CD1c-positive myeloid dendritic cell (primary cell): ENCODE data around the gene RGL2.

ENCODE experiments used
- DNase-seq: peaks from one replicate; pipeline ENCODE4 v3.0.0-alpha.2; 2016; ENCODE audit errors: extremely low spot score

RGL2 gene

DNA sequence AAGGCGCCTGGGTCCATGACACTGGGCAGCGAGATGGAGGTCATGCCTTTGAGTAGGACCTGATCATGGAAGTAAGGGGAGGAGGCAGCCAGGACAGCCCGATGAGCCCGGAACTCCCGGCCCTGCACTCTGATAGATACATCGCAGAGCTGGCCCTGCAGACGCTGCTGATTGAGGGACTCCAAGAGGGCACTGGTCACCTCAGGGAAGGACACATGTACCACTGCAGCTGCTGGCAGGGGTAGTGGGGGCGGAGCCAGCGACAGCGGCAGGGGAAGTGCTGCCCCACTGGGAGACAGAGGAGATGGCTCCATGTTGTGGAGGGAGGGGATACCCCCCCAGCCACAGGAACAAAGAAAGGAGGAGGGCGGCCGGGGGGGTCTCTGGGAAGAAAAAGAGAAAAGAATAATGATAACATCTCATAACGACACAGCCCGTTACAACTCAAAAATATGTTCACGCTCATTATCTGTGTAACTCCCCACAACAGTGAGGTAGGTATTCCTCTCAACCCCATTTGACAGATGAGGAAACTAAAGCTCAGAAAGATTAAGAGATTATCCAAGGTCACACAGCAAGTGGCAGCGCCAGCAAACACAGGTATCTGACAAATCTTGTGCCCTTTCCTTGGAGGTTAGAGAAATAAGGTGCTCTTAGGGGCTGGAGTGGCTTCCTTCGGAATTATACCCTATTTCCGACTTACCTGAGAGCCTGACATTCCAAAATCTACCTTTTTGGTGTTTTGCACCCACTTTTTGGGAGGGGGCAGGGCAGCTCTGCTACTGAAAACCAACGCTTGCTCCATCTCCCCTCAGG is 18.1 kb upstream of the RGL2 start:
- DNase-seq = no peak

DNA sequence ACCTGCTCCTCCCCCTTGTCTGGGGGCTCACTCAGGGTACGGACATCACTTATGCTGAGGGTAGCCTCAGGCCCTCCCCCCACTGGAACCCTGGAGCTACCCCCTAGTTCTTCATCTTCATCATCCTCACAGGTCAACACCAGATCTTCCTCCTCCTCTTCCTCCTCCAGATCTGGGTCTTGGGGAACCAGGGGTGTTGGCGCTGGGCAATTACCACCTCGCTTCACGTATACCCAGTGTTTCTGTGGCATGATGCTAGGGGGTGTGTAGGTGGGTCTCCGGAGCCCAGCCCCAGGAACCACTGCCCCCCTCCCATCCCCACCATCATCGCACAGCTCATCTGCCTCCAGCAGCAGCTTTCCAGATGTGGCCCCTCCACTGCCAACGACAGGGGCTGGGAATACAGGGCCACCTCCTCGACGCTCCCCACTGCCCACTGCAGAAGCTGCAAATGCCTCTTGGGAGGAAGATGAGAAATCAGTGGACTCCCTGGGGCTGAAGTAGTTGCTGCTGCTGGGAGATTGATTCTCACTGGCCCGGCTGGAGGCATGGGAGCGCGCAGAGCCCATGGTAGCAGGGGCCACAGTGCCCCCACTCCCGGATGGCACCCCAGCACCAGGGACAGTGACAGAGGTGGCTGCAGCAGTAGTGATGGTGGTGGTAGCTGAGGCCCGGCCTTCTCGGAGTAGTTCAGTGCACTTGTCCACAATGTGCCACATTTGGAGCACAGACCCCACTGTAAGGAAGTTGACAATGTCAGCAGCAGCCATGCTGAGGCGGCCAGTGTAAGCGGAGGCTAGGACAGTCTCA is 17.3 kb upstream of the RGL2 start:
- no peak for DNase-seq

- no peak for DNase-seq
These were observed 16.4 kb upstream of the RGL2 start for GRCh38 chr6:33314943-33315792.

DNA sequence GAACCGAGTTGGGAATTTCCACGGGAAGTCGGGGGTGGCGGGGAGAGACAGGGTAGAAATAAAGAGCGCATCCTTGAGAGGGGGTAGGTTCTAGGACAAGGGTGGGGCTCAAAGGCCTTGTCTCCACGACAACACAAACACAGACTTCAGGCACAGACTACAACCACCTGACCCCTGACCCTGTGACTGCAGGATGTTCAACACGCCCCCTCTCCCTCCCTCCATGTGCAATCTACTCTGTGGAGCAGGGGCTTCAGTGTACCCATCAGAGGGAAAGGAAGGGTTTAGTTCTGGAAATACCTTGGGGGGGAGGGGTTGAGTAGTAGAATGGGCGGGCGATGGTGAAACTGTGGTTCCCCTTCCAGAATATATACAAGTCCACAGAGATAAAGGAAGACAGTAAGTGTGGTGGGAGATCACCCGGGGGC is 15.8 kb upstream of the RGL2 start:
- DNase-seq = peak; percentile 91

GRCh38 chr6:33313709-33314514 is 15.2 kb upstream of the RGL2 start, which contains the start of gene TAPBP:
Gene TAPBP (minus strand): TSS chr6:33314078. CDS start chr6:33314041, 37 bp downstream.
- DNase-seq = peak; percentile 84

DNA sequence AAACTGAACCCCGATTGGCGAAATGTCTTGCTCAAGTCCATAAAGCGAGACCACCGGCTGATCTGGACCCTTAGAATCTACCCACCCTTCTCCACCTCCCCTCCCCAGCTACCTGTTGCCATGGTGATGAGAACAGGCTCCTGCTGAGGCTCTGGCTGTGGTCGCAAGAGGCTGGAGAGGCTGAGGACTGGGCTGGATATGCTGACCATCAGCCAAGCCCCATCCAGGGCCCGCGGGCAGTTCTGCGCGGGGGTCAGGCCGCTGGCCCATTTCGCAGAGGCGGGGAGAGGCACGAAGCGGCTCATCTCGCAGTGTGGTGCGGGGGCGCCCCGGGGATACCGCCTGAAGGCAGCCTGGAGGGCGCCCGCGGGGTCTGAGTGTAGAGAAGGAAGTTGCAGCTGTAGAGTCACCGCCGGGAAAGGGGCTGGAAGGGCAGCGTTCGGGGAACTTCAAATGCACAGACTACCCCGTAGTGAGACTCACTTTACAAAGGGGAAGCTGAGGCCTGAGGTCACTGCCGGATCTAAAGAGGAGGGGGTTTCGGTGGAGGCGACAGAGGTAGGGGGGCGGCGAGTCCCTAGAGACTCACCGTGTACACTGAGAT is 14.5 kb upstream of the RGL2 start:
- DNase-seq = peak; percentile 91

DNA sequence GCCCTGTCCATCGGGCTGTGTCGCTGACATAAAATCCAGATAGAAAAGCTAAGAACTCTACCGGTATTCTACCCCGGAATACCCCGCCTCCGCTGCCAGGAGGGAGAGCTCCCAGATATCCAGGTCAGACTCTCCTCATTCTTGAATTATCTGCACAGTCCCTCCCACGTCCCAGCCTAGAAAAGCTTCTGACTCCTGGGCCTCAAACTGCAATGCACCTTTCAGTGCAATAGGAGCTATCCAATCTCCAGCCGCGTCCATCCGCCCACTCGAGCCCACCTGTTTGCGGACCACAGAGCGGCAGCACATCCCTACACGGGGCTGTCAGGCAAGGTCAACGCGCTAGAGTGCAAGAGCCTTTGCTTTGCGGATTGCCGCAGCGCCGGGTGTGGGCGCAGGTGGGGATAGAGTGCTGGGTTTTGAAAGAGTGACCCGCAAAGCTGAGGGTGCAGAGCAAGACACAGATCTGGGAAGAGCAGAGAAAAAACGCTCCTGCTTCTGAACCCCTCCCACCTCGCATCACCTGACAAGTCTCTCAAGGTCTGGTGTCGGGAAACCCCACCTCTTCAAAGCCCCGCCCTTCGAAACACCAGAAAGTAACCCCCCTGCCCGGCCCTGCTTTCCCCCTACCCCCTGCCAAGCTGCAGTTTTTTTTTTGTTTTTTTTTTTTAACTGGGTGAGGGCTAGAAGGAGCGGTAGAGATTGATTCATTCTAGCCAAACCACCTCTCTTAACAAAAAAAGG is 13.8 kb upstream of the RGL2 start:
- peak; percentile 78 for DNase-seq

DNA sequence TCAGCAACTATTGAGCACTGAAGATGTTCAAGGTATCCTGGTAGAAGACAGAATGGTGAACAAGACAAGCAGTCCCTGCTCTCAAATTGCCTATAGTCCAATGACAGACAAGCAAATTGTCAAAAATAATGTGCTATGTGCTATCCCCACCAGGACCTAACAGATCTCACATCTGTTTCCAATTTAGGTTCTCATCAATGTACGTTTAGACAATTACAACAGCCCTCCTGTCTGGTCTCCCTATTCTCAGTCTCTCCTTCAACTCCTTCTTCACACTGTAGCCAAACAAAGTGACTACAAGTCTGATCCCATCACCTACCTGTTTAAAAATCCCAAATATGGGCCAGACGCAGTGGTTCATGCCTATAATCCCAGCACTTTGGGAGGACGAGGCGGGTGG is 7.6 kb upstream of the RGL2 start:
- DNase-seq = no peak

DNA sequence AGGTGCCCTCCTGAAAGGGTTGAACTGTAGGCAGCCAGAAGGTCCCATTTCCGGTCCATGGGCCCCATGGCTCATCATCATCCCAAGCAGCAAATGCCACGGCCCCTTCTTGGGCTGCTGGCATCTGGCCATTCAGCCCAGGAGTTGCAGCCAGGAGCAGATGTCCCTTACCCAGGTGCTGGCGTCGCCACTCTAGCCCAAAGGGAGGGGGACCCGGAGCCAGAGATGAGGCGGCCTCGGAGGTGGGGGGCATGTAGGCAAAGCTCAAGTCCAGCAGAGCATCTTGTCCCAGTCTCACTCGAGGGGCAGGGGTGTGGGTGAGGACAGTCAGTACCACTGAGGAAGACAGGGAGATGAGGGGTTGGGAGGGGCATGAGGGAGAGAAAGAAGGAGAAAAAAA is 6.3 kb upstream of the RGL2 start:
- no peak for DNase-seq

GRCh38 chr6:33304216-33304615 is 5.5 kb upstream of the RGL2 start:
- DNase-seq = no peak

DNA sequence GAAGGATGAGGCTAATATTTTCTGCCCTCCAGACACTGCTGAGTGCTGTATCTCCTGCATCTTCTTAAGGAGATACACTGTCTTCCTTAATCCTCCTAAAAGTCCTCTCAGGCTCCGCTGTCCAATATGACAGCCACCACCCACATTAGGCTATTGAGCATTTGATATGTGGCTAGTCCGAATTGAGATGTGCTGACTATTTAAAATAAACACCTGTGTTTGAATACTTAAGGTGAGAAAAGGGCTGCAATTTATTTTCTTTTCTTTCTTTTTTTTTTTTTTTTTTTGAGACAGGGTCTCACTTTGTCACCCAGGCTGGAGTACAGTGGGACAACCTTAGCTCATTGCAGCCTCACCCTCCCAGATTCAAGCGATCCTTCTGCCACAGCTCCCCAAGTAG is 3.1 kb upstream of the RGL2 start:
- no peak for DNase-seq

DNA sequence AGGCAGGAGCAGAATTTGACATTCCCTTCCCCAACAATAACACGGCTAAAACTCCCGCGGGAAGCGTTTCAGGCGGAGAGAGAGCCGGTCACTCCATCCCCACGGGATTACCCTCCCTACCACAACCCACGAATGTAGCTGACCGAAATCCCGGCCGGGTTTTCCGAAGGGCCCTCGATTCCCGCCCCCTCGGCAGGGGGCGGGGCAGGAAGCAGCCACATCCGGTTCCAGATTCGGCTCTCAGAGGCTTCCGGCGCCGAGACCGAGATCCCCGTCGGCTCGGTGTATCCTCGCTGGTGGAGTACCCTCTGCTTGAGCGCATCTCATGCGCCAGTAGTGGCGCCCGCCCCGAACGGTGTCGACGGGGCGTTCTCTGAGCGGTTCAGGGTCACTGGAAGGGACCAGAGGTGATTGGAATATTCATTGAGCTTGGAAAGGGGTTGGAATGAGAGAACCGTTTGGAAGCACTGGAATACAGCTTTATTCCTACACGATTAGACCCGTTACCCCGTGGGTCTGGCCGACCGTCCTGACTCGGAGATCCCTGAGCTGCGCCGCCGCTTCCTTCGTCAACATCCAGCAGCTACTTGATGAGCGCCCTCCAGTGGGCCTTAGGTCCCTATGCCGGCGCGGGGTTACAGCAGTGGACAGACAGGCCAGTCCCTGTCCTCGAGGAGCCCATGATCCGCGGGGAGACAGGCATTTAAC is 649 bp upstream of the RGL2 start:
- DNase-seq = peak; percentile 96

GRCh38 chr6:33297956-33298772 is 578 bp downstream of the RGL2 start:
- DNase-seq = peak; percentile 88

- DNase-seq = peak; percentile 48
These were observed 1.3 kb downstream of the RGL2 start for GRCh38 chr6:33297406-33297955.

DNA sequence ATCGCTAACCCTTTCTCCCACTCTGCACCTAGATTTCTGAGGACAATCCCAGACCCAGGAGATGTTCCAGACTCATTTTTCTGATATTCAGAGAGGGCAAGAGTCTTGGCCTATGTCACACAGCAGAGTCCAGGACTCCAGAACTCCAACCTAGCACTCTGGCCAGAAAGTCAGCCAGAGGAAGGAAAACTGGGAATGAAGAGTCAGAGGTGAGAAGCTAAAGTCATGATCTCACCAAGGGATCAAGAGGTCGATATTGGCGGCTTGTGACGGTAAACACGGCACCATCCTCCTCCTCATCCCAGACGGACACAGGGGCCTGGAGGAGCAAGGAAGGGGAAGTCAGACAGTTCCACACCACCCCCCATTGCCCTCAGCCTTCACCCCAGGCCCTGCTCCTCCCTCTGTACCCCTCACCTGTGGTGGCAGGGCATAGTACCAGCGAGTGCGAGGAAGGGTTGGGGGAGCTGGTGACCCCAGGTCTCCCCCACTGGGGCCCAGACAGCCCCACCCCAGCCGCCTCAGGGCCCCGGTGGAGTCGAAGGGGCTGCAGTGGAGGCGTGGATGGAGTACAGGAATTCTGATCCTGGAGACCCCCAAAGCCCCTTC is 1.8 kb downstream of the RGL2 start:
- DNase-seq = no peak

- no peak for DNase-seq
These were observed 2.9 kb downstream of the RGL2 start for GRCh38 chr6:33295621-33296369.
